ENCODE measurements around the gene LYPD8. TPM values are rescaled to one million over a fixed set of nuclear protein-coding genes. Genes with fewer than 3 reads are reported as not detected.
"Not testable (repeated sequence)": the region's sequence is repeated elsewhere in the genome, so short reads cannot be mapped to it uniquely, and the experiment has no call there.

Gene LYPD8
- total and polyA plus RNA-seq, 2 donors from 2014 or later: 0.92 to 3.2 TPM

DNA sequence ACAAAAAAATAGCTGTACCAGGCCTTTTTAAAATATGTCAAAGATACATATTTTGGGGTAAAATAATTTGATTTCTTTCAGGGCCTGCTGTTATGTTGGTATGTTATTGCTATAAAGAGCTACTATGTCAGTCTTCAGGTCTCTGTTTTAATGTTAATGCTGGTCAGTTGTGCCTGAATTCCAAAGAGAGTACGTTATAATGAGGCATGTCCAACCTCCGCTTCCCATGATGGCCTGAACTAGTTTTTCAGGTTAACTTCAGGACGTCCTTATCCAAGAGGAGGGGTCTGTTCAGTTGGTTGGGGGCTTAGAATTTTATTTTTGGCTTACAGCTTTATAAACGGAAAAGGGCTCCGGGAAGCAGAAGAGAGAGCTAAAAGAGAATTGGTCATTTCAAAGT is 34.9 kb upstream of the LYPD8 start:
- H3K4me3 ChIP-seq (ENCODE audit: low read length in 3 of 3): no peak overlapping the region
- no peaks in the 10 kb centered on the region for H3K36me3 ChIP-seq (ENCODE audit: control insufficient read depth in 2 of 3, insufficient read depth in 3 of 3, low read length in 3 of 3)
- H3K9me3 ChIP-seq (ENCODE audit: control insufficient read depth in 2 of 3, insufficient read depth in 1 of 3, low read length in 3 of 3): no peaks in the 10 kb centered on the region
- no peaks in the 10 kb centered on the region for H3K27me3 ChIP-seq (ENCODE audit: control insufficient read depth, insufficient read depth, low read length)
- DNase-seq (no peak), FAIRE-seq (no peak)
- H3K27ac ChIP-seq (ENCODE audit: low read depth in 2 of 2, low read length in 2 of 2): no peak overlapping the region
- no peaks in the 10 kb centered on the region for H3K4me1 ChIP-seq (ENCODE audit: control insufficient read depth in 2 of 3, insufficient read depth in 2 of 3, low read depth in 1 of 3, low read length in 3 of 3)
- intact Hi-C loops (cut with DNase I): no loop called here
- H3K9ac ChIP-seq (ENCODE audit: low read length in 3 of 3): no peak overlapping the region
- TF ChIP-seq, protein P1, sequence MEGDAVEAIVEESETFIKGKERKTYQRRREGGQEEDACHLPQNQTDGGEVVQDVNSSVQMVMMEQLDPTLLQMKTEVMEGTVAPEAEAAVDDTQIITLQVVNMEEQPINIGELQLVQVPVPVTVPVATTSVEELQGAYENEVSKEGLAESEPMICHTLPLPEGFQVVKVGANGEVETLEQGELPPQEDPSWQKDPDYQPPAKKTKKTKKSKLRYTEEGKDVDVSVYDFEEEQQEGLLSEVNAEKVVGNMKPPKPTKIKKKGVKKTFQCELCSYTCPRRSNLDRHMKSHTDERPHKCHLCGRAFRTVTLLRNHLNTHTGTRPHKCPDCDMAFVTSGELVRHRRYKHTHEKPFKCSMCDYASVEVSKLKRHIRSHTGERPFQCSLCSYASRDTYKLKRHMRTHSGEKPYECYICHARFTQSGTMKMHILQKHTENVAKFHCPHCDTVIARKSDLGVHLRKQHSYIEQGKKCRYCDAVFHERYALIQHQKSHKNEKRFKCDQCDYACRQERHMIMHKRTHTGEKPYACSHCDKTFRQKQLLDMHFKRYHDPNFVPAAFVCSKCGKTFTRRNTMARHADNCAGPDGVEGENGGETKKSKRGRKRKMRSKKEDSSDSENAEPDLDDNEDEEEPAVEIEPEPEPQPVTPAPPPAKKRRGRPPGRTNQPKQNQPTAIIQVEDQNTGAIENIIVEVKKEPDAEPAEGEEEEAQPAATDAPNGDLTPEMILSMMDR (IDR thresholded peaks at IDR 0.05; ENCODE audit: borderline replicate concordance, extremely low read depth, insufficient read depth): no peak

DNA sequence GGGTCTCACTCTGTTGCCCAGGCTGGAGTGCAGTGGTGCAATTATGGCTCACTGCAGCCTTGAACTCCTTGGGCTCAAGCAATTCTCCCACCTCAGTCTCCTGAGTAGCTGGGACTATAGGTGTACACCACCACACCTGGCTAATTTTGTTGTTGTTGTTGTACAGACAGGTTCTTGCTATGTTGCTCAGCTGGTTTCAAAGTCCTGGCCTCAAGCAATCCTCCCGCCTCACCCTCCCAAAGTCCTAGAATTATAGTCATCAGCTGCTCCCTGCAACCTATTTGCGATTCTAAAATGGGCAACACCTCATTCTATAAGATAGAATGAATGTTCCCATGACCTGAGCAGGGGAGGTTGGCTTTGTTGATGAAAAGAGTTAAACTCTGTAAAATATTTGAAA is 33.8 kb upstream of the LYPD8 start:
- H3K4me1 ChIP-seq (ENCODE audit: control insufficient read depth in 2 of 3, insufficient read depth in 2 of 3, low read depth in 1 of 3, low read length in 3 of 3); H3K27ac ChIP-seq (ENCODE audit: low read depth in 2 of 2, low read length in 2 of 2); H3K9ac ChIP-seq (ENCODE audit: low read length in 3 of 3); H3K9me3 ChIP-seq (ENCODE audit: control insufficient read depth in 2 of 3, insufficient read depth in 1 of 3, low read length in 3 of 3); FAIRE-seq; H3K4me3 ChIP-seq (ENCODE audit: low read length in 3 of 3); DNase-seq; intact Hi-C loops (cut with DNase I); H3K27me3 ChIP-seq (ENCODE audit: control insufficient read depth, insufficient read depth, low read length); H3K36me3 ChIP-seq (ENCODE audit: control insufficient read depth in 2 of 3, insufficient read depth in 3 of 3, low read length in 3 of 3): not testable (repeated sequence)

GRCh38 chr1:248788327-248788726 is 32.8 kb upstream of the LYPD8 start:
- no peaks in the 10 kb centered on the region for H3K36me3 ChIP-seq (ENCODE audit: control insufficient read depth in 2 of 3, insufficient read depth in 3 of 3, low read length in 3 of 3)
- no peaks in the 10 kb centered on the region for H3K9me3 ChIP-seq (ENCODE audit: control insufficient read depth in 2 of 3, insufficient read depth in 1 of 3, low read length in 3 of 3)
- H3K27me3 ChIP-seq (ENCODE audit: control insufficient read depth, insufficient read depth, low read length): no peaks in the 10 kb centered on the region
- TF ChIP-seq, protein P1 (IDR thresholded peaks at IDR 0.05; ENCODE audit: borderline replicate concordance, extremely low read depth, insufficient read depth): no peak
- peaks cover 0 to 2% (median 0%) of the 10 kb centered on the region in 3 donors for H3K4me1 ChIP-seq (ENCODE audit: control insufficient read depth in 2 of 3, insufficient read depth in 2 of 3, low read depth in 1 of 3, low read length in 3 of 3)
- no peak overlapping the region for H3K27ac ChIP-seq (ENCODE audit: low read depth in 2 of 2, low read length in 2 of 2)
- no peak for DNase-seq
- no peak overlapping the region for H3K4me3 ChIP-seq (ENCODE audit: low read length in 3 of 3)
- FAIRE-seq: no peak
- intact Hi-C loops (cut with DNase I): no loop called here
- H3K9ac ChIP-seq (ENCODE audit: low read length in 3 of 3): no peak overlapping the region

DNA sequence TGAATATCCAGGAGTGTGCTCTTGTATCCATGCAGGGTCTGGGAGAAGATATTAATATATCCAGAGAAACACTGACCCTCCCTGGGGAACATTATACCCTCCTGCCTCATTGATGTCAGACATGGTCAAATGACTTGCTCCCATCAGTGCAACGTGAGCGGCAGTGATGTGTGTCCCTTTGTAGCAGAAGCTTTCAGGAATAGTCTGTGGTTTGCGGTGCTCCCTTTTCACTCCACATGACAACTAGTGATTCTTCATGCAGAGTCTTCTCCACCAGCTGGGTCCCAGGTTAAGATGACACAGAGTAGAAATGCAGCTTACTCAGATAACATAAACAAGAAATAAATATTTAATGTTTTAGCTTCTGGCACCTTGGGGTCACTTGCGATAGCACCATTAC is 31.9 kb upstream of the LYPD8 start:
- H3K36me3 ChIP-seq (ENCODE audit: control insufficient read depth in 2 of 3, insufficient read depth in 3 of 3, low read length in 3 of 3): no peaks in the 10 kb centered on the region
- no peak for FAIRE-seq
- no peak for DNase-seq
- no peaks in the 10 kb centered on the region for H3K27me3 ChIP-seq (ENCODE audit: control insufficient read depth, insufficient read depth, low read length)
- no peak overlapping the region for H3K27ac ChIP-seq (ENCODE audit: low read depth in 2 of 2, low read length in 2 of 2)
- TF ChIP-seq, protein P1 (IDR thresholded peaks at IDR 0.05; ENCODE audit: borderline replicate concordance, extremely low read depth, insufficient read depth): no peak
- no peak overlapping the region for H3K9ac ChIP-seq (ENCODE audit: low read length in 3 of 3)
- H3K4me1 ChIP-seq (ENCODE audit: control insufficient read depth in 2 of 3, insufficient read depth in 2 of 3, low read depth in 1 of 3, low read length in 3 of 3): peaks cover 0 to 6% (median 4%) of the 10 kb centered on the region in 3 donors
- no peak overlapping the region for H3K4me3 ChIP-seq (ENCODE audit: low read length in 3 of 3)
- H3K9me3 ChIP-seq (ENCODE audit: control insufficient read depth in 2 of 3, insufficient read depth in 1 of 3, low read length in 3 of 3): no peaks in the 10 kb centered on the region
- intact Hi-C loops (cut with DNase I): no loop called here

Measured in kidney (tissue), 14 donors.